Hair follicle dermal papilla cell (primary cell): Measurements from ENCODE around the gene ZNF888. TPM values are rescaled to one million over a fixed set of nuclear protein-coding genes. Genes with fewer than 3 reads are reported as not detected.

ENCODE experiments used
- small RNA-seq: library from RNA; depleted of rRNA; stranded (forward); fragments of <200 nt; gene quantifications from one replicate; pipeline ENCODE3, GENCODE V24; 2012
- total RNA-seq: library from RNA; depleted of rRNA; stranded (reverse); fragments of >200 nt; gene quantifications from 2 replicates; pipeline ENCODE4 v1.2.3, GENCODE V29; 2012

Gene ZNF888
- total RNA-seq: 5.0 and 6.1 TPM in 2 replicates

DNA sequence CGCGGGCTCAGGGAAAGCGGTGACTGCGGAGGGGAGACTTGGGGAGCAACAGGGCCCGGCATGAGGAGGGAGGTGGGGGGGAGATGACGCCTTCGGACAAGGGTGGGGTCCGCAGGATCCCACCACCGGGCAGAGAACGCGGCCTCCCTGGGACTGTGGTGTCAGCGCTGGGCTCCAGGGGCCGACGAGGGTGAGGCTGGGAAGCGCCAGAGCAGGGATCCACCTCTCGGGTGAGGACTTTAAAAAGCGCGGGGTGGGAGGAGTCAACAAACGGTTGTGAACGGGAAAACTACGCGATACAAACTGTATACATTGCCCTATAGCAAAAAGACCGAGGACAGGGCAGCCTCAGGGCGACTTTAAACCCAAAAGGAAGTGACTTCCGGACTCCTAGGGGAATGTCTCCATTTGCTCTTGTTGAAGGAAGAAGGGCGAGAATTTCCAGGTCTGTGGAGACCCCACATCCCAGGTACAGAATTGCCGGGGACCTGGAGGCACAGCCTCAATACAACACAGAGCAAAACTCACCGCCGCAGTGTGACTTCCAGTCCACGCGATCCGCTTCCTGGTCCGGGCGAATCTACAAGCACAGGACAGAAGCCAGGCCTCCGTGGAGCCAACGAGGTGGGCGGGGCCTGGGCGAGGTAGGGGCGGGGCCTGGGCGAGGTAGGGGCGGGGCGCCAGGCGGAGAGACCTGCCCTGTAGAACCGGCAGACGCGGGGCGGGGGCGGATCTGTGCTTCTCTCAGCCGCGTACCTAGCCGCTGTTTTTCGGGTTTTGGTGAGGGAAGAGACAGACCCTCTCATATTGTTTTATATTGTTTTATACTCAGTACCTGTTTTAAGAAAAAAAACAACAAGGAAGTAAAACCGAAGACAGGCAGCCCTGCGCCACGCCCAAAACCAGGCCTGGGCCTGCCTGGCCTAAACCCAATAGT lies at the start of gene ZNF888:
Gene ZNF888, minus strand, starts transcription at position 588 of the 937 bp plus-strand sequence. CDS start 5,555 bp downstream, outside the sequence.

DNA sequence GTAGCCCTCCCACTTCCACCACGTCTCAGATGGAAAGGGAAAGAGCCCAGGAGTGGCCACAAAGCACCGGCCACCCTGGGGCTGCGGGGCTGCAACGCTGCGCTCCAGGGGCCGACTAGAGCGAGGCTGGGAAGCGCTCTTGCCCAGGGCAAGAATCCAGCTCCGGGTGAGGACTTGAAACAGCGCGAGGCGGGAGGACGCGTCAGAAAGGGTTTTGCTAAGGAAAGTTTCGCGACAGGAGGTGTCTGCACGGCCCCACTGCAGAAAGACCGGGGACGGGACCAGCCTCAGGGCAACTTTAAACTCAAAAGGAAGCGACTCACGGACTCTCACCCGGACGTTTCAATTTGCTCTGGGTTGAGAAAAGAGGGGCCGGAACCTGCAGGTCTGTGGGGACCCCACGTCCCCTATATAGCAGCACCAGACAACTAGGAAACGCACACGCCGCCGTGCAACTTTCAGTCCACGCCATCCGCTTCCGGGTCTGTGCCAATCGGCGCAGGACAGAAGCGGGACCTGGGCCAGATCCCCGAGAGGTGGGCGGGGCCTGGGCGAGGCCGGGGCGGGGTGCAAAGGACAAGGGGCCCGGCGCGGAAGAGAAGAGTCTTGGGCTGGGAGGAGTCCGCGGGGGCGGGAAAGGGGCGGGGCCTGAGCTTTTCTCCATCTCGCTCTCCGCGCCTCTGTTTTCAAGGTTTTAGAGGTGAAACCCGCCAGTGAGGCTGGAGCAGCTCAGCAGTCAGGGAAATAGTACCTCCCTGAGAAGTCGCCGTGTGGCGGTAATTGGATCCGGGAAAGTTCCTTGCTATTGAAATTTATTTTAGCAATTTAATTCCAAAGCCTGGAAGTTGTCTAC lies 39.4 kb upstream of the ZNF888 start, which contains the start of gene ZNF816:
Gene ZNF816, minus strand, starts transcription at position 488 of the 853 bp plus-strand sequence. CDS start 6,792 bp downstream, outside the sequence.

DNA sequence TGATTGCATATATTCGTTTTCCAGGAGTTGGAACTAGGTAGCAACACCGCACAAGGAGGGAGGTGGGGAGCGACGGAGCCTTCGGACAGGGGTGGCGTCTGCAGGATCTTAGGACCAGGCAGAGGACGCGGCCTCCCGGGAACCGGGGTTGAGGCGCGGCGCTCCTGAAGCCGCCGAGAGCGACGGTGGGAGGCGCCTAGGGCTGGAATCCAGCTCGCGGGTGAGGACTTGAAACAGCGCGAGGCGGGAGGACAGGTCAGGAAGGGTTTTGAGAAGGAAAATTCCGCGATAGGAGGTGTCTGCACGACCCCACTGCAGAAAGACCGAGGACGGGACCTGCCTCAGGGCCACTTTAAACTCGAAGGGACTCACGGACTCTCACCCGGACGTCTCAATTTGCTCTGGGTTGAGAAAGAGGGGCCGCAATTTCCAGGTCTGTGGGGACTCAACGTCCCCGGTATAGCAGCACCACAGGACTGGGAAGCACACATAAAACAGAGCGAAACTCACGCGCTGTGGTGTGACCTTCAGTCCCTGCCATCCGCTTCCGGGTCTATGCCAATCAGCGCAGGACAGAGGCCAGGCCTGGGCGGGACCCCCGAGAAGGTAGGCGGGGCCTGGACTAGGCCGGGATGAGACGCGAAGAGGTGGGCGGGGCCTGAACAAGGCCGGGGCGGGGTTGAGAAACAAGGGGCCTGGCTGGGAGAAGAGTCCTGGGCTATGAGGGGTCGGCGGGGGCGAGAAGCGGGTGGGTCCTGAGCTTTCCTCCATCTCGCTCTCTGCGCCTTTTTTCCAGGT lies 25.9 kb downstream of the ZNF888 start, which contains the start of gene ZNF320:
Gene ZNF320, minus strand, starts transcription at position 498 of the 798 bp plus-strand sequence. CDS start 7,380 bp downstream, outside the sequence.

DNA sequence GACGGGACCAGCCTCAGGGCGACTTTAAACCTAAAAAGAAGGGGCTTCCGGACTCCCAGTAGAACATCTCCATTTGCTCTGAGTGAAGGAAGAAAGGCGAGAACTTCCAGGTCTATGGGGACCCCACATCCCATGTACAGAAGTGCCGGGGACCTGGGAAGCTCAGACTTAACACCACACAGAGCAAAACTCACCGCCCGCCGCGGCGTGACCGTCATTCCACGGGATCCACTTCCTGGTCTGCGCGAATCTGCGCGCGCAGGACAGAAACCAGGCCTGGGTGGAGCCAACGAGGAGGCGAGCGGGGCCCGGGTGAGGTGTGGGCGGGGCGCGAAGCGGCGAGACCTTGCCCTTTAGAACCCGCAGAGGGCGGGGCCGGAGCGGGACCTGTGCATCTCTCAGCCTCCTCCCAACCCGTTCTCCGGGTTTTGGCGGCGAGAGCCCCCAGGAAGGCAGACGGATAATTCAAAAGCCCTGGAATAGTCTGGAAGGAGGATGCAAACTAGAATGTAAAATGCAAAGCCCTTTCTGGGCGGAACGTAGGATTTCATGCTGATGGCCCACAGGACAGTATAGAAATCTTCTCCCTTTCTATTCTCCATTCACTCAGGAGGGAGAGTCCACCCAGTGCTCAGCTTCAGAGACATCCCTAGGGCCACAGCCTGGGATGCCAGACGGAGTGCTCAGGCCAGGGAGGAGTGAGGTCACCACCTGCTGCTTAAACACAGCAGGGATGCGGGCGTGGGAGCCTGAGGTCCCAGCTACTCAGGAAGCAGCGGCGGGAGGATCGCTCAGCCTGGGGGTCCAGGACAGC lies 65.6 kb downstream of the ZNF888 start, which contains the start of gene ZNF468:
Gene ZNF468, minus strand, starts transcription at position 242 of the 814 bp plus-strand sequence. CDS start 3,347 bp downstream, outside the sequence.

Small RNA genes within 50 kb of the gene (small RNA-seq; reads per million reads assigned to genes)
- gene ZNF320: 2.7 reads per million, percentile 58 among the genes with 10 or more reads in this experiment

Other genes starting within 250 kb of the ZNF888 start
- gene ZNF611, start 188.4 kb downstream of the ZNF888 start, total RNA-seq: 10.4 and 11.5 TPM in 2 replicates
- 6.3 and 7.1 TPM in 2 replicates for gene ZNF600, start 136.6 kb downstream of the ZNF888 start, total RNA-seq
- 14.5 and 19.0 TPM in 2 replicates for gene ZNF28, start 101.8 kb downstream of the ZNF888 start, total RNA-seq
- 19.9 and 23.2 TPM in 2 replicates for gene ZNF468, start 65.8 kb downstream of the ZNF888 start, total RNA-seq
- gene ZNF320, start 25.8 kb downstream of the ZNF888 start, total RNA-seq: 14.1 and 20.0 TPM in 2 replicates
- gene ZNF816, start 39.5 kb upstream of the ZNF888 start, total RNA-seq: 5.2 and 8.1 TPM in 2 replicates
- gene ERVV-1, start 90.5 kb upstream of the ZNF888 start, total RNA-seq: not detected in 2 replicates
- not detected in 2 replicates for gene ERVV-2, start 121.3 kb upstream of the ZNF888 start, total RNA-seq
- gene ZNF160, start 180.0 kb upstream of the ZNF888 start, total RNA-seq: 43.2 and 50.8 TPM in 2 replicates
- gene ZNF415, start 209.5 kb upstream of the ZNF888 start, total RNA-seq: 8.4 and 11.2 TPM in 2 replicates
- gene ZNF347, start 235.6 kb upstream of the ZNF888 start, total RNA-seq: 8.3 and 8.5 TPM in 2 replicates